K562 (cell line): Measurements from ENCODE around the gene TRAK1. TPM values are rescaled to one million over a fixed set of nuclear protein-coding genes. Genes with fewer than 3 reads are reported as not detected.

ENCODE experiments used
- ARID1B ChIP-seq: fragments of 450-650 bp; IDR thresholded peaks from 2 replicates; pipeline ENCODE4 v1.6.1; 2016; ENCODE audit warnings: antibody characterized with exemption, mild to moderate bottlenecking, inconsistent platforms
- HDGF ChIP-seq: fragments of 450-650 bp; IDR thresholded peaks from 2 replicates; pipeline ENCODE4 v1.6.1; 2016
- PRPF4 ChIP-seq: fragments of 200-400 bp; formaldehyde crosslinking; IDR thresholded peaks from one replicate; pipeline ENCODE4 v1.6.1; 2017; ENCODE audit warnings: low read length, low read depth, mild to moderate bottlenecking; ENCODE audit not compliant: insufficient read depth, poor library complexity, severe bottlenecking
- SREBF2 ChIP-seq: sonication (generic); formaldehyde crosslinking; IDR thresholded peaks from 2 replicates; pipeline ENCODE4 v1.4.0; 2020; ENCODE audit warnings: mild to moderate bottlenecking, missing genetic modification reagents
- STAT5B ChIP-seq: fragments of 250-450 bp; sonication (Bioruptor Pico); IDR thresholded peaks from 2 replicates; pipeline ENCODE4 v1.8.0; 2021; ENCODE audit warnings: mild to moderate bottlenecking, inconsistent platforms
- ZNF707 ChIP-seq: fragments of 250-450 bp; sonication (Bioruptor Pico); conservative IDR thresholded peaks from 2 replicates; pipeline ENCODE4 v1.8.0; 2022; ENCODE audit warnings: inconsistent platforms, mild to moderate bottlenecking, moderate library complexity
- polyA plus RNA-seq, 8 experiments: library from polyadenylated mRNA; depleted of rRNA in 4 of 8; stranded (reverse) in 5 of 8; unstranded in 3 of 8; fragments of >200 nt; fragmentation: Nextera tagmentation in 2 of 8; fragmentation: Illumina TruSeq in 1 of 8; extraction: Ambion mirVana in 2 of 8; extraction: Trizol in 1 of 8; gene quantifications; 2 replicates each; pipeline versions ENCODE4 v1.2.1 to v1.2.3, GENCODE V29; 2011 to 2014; ENCODE audit warnings: inconsistent platforms in 1 of 8, missing spikeins in 1 of 8
- total RNA-seq, 7 experiments: library from RNA; depleted of rRNA in 6 of 7; stranded (reverse); fragments of >200 nt in 6 of 7; fragmentation: Illumina TruSeq in 2 of 7; extraction: Trizol in 2 of 7; gene quantifications; 2 replicates each; pipeline versions ENCODE4 v1.2.1 to v1.2.3, GENCODE V29; 2011 to 2021; ENCODE audit warnings: low replicate concordance in 1 of 7
- TF ChIP-seq, protein P1 (sequence below): sonication (generic); formaldehyde crosslinking; IDR thresholded peaks from 2 replicates; pipeline ENCODE4 v1.8.1; 2023; ENCODE audit warnings: missing genetic modification reagents, mild to moderate bottlenecking, borderline replicate concordance
- TF ChIP-seq, protein P2 (sequence below), 2 experiments: fragments of 450-650 bp in 1 of 2; sonication (generic) in 1 of 2; formaldehyde crosslinking in 1 of 2; IDR thresholded peaks; 2 replicates each; pipeline versions ENCODE4 v1.7.1 to v1.9.0; 2016 to 2022; ENCODE audit warnings: inconsistent platforms in 1 of 2, mild to moderate bottlenecking in 1 of 2, missing genetic modification reagents in 1 of 2
- TF ChIP-seq, protein P3 (sequence below): fragments of 250-450 bp; sonication (Bioruptor Pico); IDR thresholded peaks from 2 replicates; pipeline ENCODE4 v1.8.0; 2021; ENCODE audit warnings: borderline replicate concordance, mild to moderate bottlenecking, moderate library complexity; ENCODE audit not compliant: poor library complexity, severe bottlenecking
- TF ChIP-seq, protein P4 (sequence below), 2 experiments: IDR thresholded peaks; 2 replicates each; pipeline ENCODE4 v1.6.1; 2012; ENCODE audit warnings: improper control_type of control experiment in 2 of 2, low read depth in 2 of 2, low read length in 2 of 2, borderline replicate concordance in 1 of 2

TRAK1 gene
- total and polyA plus RNA-seq, 9 of the 15 experiments (the other 6 are each of a cell fraction or from before 2014, with no cell fraction given), result 5.3 to 28.5 (median 17.5) TPM

DNA sequence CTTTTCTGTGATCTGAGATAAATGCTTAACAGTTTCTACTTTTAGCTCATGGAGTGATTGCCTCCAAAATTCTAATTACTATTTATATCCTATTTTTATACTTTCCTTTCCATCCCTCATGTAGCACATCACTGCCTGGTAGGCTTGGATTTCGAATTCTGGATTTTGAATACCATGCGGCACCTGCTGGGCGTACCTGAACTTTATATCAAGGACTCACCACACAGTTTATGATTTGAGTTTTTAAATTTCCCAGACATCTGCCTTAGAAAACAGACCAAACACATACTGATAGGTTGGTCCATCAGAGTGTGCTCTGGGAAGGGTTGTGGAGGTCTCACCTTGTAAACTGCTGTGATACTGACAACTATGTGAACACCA, 6.4 kb downstream of the TRAK1 start (continued):
- TF ChIP-seq, protein P1, sequence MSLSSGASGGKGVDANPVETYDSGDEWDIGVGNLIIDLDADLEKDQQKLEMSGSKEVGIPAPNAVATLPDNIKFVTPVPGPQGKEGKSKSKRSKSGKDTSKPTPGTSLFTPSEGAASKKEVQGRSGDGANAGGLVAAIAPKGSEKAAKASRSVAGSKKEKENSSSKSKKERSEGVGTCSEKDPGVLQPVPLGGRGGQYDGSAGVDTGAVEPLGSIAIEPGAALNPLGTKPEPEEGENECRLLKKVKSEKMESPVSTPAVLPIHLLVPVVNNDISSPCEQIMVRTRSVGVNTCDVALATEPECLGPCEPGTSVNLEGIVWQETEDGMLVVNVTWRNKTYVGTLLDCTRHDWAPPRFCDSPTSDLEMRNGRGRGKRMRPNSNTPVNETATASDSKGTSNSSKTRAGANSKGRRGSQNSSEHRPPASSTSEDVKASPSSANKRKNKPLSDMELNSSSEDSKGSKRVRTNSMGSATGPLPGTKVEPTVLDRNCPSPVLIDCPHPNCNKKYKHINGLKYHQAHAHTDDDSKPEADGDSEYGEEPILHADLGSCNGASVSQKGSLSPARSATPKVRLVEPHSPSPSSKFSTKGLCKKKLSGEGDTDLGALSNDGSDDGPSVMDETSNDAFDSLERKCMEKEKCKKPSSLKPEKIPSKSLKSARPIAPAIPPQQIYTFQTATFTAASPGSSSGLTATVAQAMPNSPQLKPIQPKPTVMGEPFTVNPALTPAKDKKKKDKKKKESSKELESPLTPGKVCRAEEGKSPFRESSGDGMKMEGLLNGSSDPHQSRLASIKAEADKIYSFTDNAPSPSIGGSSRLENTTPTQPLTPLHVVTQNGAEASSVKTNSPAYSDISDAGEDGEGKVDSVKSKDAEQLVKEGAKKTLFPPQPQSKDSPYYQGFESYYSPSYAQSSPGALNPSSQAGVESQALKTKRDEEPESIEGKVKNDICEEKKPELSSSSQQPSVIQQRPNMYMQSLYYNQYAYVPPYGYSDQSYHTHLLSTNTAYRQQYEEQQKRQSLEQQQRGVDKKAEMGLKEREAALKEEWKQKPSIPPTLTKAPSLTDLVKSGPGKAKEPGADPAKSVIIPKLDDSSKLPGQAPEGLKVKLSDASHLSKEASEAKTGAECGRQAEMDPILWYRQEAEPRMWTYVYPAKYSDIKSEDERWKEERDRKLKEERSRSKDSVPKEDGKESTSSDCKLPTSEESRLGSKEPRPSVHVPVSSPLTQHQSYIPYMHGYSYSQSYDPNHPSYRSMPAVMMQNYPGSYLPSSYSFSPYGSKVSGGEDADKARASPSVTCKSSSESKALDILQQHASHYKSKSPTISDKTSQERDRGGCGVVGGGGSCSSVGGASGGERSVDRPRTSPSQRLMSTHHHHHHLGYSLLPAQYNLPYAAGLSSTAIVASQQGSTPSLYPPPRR (CRISPR knock-in tag), result no peak
- TF ChIP-seq SREBF2 (CRISPR knock-in tag), result no peak
- TF ChIP-seq, protein P2, sequence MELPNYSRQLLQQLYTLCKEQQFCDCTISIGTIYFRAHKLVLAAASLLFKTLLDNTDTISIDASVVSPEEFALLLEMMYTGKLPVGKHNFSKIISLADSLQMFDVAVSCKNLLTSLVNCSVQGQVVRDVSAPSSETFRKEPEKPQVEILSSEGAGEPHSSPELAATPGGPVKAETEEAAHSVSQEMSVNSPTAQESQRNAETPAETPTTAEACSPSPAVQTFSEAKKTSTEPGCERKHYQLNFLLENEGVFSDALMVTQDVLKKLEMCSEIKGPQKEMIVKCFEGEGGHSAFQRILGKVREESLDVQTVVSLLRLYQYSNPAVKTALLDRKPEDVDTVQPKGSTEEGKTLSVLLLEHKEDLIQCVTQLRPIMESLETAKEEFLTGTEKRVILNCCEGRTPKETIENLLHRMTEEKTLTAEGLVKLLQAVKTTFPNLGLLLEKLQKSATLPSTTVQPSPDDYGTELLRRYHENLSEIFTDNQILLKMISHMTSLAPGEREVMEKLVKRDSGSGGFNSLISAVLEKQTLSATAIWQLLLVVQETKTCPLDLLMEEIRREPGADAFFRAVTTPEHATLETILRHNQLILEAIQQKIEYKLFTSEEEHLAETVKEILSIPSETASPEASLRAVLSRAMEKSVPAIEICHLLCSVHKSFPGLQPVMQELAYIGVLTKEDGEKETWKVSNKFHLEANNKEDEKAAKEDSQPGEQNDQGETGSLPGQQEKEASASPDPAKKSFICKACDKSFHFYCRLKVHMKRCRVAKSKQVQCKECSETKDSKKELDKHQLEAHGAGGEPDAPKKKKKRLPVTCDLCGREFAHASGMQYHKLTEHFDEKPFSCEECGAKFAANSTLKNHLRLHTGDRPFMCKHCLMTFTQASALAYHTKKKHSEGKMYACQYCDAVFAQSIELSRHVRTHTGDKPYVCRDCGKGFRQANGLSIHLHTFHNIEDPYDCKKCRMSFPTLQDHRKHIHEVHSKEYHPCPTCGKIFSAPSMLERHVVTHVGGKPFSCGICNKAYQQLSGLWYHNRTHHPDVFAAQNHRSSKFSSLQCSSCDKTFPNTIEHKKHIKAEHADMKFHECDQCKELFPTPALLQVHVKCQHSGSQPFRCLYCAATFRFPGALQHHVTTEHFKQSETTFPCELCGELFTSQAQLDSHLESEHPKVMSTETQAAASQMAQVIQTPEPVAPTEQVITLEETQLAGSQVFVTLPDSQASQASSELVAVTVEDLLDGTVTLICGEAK (IDR thresholded peaks at IDR 0.05), result no peak
- TF ChIP-seq, protein P2 (CRISPR knock-in tag; IDR thresholded peaks at IDR 0.05), result no peak
- TF ChIP-seq, protein P3, sequence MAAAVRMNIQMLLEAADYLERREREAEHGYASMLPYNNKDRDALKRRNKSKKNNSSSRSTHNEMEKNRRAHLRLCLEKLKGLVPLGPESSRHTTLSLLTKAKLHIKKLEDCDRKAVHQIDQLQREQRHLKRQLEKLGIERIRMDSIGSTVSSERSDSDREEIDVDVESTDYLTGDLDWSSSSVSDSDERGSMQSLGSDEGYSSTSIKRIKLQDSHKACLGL, result no peak
- no peak for TF ChIP-seq PRPF4
- no peak for TF ChIP-seq STAT5B
- no peak for TF ChIP-seq ZNF707 (CRISPR knock-in tag)
- TF ChIP-seq HDGF, result no peak
- TF ChIP-seq ARID1B, result no peak
- TF ChIP-seq, protein P4, sequence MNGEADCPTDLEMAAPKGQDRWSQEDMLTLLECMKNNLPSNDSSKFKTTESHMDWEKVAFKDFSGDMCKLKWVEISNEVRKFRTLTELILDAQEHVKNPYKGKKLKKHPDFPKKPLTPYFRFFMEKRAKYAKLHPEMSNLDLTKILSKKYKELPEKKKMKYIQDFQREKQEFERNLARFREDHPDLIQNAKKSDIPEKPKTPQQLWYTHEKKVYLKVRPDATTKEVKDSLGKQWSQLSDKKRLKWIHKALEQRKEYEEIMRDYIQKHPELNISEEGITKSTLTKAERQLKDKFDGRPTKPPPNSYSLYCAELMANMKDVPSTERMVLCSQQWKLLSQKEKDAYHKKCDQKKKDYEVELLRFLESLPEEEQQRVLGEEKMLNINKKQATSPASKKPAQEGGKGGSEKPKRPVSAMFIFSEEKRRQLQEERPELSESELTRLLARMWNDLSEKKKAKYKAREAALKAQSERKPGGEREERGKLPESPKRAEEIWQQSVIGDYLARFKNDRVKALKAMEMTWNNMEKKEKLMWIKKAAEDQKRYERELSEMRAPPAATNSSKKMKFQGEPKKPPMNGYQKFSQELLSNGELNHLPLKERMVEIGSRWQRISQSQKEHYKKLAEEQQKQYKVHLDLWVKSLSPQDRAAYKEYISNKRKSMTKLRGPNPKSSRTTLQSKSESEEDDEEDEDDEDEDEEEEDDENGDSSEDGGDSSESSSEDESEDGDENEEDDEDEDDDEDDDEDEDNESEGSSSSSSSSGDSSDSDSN (IDR thresholded peaks at IDR 0.05; ENCODE audit: borderline replicate concordance in 1 of 2, low read depth in 2 of 2, low read length in 2 of 2), result no peak
